ENCODE results near the gene UQCC3.

The UQCC3 gene

DNA sequence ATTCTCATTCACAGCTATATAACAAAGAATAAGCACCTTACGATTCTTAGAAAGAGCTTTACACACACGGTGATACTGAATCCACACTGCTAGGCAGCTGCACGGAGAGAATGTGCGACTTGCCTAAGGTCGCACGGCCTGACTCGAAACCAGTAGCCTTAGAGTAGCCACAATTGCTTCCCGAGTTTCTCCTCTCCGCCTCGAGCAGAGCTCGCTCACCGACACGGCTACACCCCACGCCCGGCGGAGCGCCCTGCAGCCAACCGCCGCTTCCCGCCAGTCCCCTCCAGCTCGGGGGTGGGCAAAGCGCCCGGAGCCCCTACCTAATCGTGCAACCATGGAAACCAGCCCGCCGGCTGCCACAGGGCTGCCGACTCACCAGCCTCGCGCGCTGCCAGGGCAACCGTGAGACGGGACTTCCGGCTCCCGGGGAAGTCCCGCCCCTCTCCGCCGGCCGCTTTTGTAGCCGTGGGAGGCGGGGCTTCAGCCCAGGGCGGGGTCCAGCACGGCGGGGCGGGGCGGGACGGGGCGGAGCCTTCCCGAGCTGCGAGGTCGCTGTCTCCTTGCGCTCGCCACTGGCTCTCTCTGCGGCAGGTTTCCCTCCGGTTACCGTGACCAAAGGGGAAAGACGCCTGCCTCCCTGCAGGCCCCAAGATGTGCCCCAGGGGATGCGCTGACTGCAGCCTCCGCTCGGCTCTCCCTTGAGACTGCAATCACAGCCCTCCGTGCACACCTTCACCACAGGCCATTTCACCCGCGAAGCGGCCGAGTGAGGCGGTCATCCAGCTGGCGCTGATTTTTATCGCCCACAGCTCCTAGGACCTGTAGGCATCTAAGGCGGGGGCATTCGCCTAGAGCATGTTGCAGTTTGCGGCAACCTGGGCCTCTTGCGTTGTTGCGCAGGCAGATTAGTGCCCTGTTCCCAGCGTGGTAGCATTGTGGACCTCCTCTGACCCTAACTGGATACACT lies 34.7 kb downstream of the UQCC3 start:
- peak; percentile 76 for DNase-seq

DNA sequence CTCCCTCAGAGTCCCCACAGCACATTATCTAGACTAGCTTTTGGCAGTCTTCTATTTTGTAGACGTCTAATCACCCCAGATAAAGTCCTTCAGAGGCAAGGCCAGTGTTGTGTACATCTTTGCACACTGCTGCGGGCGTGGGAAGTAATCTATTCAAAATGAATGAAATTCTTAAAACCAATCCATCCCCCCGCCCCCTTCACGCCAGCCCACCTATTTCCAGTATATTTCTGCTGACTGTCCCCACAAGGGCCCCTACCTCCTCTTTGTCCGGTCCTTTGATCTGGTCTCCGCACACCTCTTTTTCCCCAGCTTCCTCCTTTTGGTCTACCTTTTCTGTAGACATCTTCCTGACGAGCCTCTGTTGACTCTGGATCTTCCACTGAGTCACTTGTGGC lies 35.4 kb downstream of the UQCC3 start:
- no peak for DNase-seq

DNA sequence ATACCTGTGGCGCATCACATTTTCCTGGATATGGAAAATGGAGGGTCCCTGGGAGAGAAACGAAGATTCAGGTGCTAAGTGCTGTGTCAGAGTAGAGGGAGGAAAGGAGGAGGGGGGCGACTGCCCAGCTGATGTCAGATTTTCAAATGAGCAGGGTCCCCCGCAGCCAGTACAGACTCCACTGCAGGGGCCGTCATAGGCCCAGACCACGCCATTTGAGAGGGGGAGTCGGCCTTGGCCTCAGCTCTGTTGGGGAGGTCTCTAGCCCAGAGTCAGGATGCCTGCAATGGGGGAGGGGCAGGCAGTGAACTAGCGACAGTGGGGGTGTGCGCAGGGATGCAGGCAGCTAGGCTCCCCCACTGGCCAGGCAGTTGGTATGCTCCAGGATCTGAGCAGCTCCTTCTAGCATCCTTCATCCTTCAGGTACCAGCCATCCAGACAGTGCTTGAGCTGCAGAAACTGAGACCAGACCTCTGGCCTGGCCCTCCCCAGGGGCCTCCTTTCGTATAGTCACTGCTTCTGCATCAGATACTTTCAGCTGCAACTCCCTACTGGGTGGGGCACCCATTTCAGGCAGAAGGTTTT lies 35.9 kb downstream of the UQCC3 start, which contains the start of the genes BSCL2 and GNG3:
Gene BSCL2 (minus strand): TSS at position 148 of the 585 bp plus-strand sequence. CDS start 229 bp downstream, outside the sequence.
Gene GNG3 (plus strand): TSS at position 400 of the 585 bp plus-strand sequence. CDS start 620 bp downstream, outside the sequence.
- DNase-seq = no peak

DNA sequence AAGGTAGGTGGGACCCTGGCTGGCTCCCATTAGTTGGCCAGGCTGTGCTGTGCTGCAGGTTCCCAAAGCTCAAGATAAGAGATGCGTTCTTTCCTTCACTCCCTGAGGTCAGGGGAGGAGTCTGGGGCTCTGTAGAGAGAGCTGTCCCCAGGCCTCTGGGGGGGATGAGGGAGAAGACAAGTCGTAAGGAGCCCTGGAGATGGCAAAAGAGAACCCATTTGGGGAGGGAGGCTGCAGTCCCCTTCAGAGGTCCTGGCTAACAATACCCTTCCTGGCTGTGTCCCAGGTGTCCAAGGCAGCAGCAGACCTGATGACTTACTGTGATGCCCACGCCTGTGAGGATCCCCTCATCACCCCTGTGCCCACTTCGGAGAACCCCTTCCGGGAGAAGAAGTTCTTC lies 36.9 kb downstream of the UQCC3 start:
- DNase-seq = no peak

DNA sequence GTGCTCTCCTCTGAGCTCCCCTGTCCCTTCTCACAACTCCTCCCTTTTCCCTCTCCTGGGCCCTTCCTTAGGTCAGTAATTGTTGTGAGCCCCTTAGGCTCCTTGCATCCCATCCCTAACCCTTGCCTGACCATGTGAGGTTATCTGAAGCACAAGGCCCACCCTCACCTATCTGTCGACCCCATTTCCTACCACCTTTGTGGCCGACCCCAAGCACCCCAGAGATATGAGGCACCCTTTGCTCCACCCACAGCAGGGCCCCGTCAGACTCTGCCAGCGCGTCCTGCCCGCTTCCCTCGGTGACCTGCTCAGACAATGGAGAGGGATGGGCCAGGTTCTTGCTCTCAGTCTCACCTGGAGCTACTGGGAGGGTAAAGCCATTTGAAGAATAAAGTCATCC lies 37.3 kb downstream of the UQCC3 start:
- no peak for DNase-seq

DNA sequence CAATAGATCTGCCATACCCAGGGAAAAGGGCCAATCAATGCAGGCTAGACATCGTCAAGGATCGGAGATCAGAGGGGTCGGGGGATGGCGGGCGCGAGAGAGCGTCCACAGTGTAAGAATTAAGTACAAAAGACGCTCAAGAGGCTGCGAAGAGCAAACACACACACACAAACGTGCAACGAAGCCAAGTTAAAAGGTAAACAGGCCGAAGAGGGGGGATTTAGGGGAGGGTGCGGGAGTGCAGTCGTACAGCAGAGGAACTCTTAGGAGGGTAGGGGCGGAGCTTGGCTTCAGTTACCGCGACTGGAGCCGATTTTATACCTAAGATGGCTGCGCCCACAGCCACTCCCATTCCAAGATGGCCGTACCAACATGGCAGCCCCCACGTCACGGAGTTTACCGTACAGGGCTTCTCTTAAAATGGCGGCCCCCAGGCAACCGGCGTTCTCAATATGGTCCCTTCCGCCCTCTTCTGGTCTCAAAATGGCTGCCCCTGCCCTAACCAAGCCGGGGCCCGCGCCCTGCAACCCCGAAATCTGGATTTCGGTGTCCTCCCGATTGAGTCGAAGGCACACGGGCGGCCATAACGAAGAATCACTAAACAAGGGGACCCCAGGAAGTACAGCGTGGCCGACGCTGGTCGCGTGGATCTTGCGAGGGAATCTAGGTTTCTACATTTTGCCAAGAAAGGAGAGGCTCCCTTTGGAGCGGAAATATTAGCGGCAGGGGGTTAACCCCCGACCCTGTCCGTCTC lies 38.0 kb downstream of the UQCC3 start:
- DNase-seq = peak; percentile 58

DNA sequence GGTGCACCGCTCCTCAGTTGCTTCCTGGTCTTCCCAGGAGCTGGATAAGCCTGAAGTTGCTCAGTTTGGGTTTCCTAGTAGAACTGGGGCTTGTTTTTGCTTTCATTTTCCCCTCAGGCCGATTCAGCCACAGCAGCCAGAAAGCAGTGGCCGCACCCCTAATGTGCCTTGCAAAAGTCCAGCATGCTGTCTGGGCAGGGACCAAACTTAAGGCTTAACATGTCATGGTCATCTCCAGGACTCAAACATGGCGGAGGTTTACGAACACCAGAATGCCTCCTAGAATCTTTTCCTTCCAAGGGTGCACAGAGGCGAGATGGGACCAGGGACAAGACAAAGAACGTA lies 38.5 kb downstream of the UQCC3 start:
- no peak for DNase-seq

DNA sequence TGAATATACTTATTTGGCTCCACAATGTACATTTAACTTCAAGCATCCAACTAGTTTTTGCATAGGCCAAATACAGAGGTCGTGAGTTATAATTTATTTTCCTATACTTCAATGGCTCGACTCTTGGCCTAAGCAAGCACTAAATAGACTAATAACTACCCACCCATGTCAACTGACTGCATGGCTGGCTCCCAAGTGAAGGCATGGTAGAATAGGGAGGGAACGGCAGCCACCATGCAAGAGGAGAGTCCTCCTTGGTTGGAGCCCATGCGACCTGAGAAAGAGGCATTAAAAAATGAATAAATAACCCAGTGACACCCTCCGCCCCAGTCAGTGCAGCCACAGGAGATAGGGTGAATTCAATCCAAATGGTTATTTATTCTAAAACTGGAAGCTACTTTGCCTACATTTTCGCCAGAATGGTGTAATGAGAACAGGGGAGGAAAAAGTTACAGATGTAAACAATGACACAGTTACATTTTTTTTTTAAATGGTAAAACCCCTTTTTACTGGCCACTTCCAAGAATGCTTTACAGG lies 40.9 kb downstream of the UQCC3 start:
- DNase-seq = no peak

DNA sequence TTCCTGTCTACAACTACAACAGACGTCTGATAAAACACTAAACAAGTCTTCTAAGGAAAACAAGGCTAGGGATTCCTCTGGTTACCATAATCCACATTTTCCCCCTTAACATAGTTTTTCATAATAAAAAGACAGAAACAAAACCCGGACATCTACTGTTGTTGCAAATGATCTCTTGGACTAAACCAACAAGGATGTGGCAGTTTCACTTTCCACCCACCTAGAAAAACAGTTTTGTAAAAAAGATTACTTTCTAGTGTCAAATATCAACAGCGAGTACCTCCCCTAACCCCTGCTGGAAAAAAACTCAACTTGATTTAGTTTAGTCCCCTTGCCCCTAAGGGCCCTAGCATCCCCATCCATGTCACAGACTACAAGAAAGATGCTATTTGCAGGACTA lies 41.4 kb downstream of the UQCC3 start:
- no peak for DNase-seq

DNA sequence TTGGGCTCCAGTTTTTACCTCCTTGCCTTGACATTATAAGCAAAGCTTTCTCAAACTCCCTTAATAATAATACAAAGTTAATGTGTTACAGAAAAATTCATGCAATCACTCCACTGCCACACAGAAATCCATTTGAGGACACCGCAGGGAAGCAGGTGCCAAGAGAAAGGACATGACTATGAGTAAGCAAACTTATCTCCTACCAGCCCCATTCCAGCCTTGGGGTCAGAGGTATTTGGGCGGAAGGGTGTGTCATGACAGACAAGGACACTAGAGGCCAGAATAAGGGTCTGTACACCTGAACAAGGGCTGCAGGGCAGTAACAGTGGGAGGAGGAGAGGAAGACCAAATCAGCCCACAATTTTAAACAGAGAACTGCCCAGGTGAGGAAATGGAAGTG lies 41.9 kb downstream of the UQCC3 start:
- DNase-seq = no peak

DNA sequence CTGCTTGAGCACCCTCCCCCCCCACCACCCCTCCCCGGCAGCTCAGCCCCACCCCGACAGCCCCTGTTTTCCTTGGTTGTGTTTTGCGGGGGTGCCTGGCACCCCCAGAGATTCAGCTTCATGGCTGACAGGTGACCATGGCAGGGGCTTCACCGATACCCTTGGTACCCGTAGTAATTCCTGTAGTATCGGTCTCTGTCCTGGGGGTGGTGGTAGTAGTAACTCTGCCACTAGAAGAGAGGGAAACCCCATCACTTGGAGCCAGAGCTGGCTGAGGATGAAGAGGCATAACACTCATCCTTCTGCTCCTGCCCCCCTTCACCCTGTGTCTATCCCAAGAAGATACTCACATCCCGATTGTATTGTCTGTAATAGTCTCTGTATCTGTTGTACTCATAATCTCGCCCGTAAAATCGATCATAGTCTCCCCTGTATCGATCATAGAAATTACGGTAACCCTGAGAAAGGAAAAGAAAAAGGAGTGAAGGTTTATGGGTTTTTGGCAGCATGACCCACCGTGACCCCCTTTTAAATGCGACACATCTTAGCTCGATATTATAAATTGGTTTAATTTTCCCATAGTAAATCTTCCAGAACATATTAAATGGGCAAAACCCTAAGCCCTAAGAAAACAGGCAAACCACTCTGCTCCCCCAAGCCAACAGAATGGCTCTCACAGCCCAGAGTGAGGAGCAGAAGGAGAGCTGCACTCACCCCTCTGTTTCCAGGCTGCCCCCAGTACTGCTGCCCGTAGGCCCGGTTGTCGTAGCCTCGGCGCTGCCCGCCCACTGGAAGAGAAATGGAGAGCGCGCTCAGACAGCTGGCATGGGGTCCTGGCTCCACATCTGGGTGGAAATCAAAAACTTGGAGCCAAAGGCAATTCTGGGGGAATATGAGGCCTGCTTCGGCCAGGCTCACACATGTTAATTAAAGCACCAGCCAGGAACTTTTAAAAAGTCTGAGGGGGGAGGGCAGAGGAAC lies 44.0 kb downstream of the UQCC3 start:
- DNase-seq = no peak

DNA sequence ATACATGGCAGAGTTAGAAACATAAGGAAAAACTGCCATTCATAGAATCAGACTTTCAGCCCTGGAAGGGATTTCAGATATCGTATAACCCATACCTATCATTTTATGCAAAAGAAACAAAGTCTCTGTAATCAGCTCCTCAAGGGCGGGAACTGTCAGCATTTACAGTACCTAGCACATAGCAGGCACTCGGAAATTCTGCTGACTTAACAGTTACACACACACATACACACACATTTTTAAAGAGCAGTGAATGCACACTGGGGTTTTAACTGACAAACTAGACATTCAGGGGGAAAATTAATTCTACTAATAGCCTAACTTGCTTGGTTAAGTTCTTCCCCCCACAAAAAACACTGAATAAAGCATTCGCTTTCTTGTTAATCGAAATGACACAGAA lies 44.7 kb downstream of the UQCC3 start:
- DNase-seq = no peak

DNA sequence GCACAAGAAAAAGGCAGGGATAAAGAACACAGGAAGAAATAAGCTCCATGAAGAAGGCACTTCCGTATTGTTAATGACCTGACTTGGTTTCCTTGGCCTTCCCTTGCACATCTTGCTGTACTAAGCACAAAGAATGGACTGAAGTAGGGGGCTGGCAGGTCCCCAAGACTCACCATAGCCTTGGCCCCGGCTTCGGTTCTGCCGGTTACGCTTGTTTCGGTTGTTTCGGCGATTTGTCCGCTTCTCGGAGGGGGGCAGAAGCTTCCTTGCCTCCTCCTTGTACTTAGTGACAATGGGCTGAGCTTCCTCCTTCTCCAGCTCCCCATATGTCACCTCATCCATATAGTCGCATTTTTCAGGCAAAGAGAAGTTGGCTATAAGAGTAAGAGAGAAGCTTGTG lies 45.3 kb downstream of the UQCC3 start:
- no peak for DNase-seq

DNA sequence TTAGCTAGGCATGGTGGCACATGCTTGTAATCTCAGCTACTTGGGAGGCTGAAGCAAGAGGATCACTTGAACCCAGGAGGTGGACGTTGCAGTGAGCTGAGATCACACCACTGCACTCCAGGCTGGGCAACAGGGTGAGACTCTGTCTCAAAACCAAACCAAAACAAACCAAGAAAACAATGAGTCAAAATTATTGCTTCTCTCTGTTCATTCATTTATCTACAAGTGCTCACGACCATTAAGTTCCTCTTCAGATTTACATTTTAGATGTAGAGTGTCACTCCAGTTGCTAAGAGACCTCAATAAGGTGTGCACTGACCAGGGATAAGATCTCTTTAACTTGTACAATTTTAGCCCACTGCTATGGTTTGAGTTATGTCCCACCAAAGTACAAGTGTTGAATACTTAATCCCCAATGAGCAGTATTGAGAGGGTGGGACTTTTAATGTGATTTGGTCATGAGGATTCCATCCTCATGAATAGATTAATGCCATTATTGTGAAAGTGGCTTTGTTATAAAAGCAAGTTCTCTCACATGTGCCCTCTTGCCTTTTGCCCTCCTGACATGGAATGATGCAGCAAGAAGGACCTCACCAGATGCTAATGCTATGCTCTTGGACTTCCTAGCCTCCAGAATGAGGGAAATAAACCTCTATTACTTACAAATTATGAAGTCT lies 48.0 kb downstream of the UQCC3 start:
- DNase-seq = no peak

DNA sequence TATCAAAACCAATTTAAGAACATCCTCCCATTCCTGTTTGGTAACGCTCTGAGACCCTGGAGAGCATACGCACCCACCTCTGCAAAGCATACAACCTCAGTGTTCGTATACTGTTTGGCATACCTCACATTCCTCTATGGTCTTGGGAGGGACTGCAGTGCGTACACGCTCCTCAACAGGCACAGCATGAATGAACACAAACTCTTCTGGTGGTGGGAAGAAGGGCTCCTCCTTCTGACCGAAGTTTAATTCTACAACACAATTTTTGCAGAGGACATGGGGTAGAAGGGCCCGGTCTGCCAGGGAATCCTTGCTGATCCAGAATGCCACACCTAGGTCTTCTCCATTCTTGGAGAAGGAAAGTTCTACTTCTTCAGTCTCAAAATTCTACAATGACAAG lies 50.5 kb downstream of the UQCC3 start:
- no peak for DNase-seq
